HG03025 (cell line): Measurements from ENCODE around the gene PSMD1.
"Not testable (repeated sequence)": the region's sequence is repeated elsewhere in the genome, so short reads cannot be mapped to it uniquely, and the experiment has no call there.

Experiments used
- ATAC-seq: cut with Tn5 transposase; IDR thresholded peaks from one replicate; pipeline ENCODE4 v1.9.1; 2021; ENCODE audit warnings: mild to moderate bottlenecking, moderate library complexity; ENCODE audit not compliant: unreplicated experiment, low FRiP score

The PSMD1 gene

DNA sequence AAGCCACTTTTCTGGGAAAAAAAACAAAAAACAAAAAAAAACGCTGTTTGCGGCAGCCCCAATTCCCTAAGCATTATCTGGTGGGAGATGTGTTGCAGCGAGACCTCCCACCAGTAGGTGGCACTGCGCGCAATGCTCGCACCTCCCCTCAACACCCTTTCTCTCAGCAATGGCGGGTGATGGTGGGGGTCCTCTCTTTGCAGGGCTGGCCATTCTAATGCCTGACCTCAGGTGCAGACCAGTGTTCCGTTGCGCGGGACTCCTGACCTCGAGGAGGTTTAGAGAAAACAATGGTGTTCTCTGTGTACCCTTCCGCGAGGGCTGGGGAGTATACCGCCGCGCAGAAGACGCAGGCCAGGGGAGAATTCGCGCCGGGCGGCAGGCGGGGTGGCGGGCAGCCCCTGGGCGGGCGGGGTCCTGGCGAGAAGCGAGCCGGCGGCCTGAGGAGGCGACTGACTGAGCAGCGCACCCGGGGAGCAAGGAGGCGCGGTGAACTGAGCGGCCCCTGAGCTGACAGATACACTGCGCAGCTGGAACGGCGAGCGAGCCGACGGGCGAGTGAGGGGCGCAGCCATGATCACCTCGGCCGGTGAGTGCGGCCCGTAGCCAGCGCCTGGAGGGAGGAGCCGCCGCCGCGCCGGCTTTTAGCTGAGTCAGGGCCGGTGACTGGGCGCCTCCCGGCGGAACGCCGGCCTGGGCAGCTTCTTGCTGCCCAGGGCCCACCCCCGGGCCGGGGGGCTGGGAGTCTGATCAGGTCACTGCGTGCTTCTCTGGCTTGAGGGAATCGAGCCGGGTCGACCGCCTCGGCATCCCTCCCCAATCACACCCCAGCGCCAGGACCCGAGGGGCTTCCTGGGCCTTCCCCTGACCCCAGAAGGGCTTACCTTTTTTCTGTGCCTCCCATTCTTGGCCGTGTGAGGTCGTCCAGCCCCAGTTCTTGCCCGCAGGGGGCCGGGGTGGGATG, at the start of gene PSMD1:
Gene PSMD1 (plus strand): TSS at position 415 of the 964 bp plus-strand sequence. CDS start 159 bp downstream, at position 574.
- ATAC-seq: peak; percentile 70

GRCh38 chr2:231007286-231008098, 49.2 kb upstream of the PSMD1 start:
- ATAC-seq: no peak

- ATAC-seq: no peak
Observed at GRCh38 chr2:231008131-231008530, 48.5 kb upstream of the PSMD1 start.

DNA sequence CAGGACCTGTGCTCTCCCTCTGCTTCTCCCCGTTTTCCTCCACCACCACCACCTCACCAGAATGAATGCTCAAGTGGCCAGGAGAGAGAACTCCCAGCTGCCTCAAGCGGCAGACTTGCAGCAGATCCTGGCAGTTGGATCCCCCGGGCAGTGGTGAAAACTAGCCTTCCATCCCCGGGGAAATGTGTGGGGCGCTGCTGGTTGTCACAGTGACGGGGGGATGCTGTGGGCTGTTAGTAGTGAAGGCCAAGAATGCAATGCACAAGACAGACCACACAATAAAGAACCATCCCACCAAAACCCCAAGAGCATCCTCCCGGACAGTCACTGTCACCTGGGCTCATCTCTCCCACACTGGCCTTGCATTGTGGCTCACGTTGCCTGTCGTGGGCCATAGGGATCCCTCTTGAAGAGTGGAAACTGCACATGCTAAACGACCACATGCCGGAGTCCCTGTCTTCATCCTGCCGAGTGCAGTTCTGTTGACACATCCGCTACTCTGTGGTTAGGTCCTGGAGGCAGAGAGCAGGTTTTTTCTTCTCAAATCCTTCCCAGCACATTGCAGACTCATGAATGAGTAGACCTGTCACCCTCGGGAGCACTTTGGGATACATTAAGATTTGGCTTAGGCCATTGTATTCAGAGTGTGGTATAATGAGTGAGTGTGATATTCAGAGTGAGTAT, 47.3 kb upstream of the PSMD1 start:
- no peak for ATAC-seq

GRCh38 chr2:231010201-231010730, 46.4 kb upstream of the PSMD1 start:
- no peak for ATAC-seq

DNA sequence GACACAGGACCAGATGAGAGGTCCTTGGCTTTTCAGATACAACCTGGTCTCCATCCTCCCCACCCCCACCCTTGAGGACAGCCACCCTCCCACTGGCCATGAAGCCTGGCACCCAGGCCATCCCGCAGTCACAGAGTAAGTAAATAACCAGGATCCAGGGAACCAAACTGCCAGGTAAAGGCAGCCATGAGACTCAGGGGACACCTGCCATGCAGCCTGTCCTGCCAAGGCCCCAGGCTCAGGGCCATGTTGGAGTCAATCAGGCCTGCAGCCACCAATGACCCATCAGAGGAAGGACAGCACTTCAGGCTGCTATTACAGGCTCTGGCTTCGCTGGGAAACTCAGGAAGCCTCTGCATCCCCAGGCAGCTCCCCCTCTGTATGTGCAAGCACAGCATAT, 45.1 kb upstream of the PSMD1 start:
- ATAC-seq: no peak

DNA sequence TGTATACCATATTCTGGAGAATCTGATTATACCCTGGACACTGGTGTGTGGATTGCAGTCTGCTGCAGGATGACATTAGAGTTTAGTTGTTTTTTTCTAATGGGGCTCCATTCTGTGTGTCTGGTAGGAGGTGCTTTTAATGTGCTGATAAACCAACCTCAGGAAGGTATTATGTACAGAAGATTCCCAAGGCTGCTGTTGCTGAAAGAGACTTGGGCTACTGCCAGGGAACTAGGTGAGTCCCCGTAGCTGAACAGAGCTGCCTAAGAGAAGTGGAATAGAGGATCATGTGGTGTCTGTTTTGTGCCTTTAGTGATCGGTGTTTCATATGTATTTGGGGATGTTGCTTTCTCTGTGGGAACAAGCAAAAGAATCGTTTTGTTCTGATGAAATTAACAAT, 44.2 kb upstream of the PSMD1 start:
- ATAC-seq: no peak

- no peak for ATAC-seq
Observed at GRCh38 chr2:231013820-231014219, 42.8 kb upstream of the PSMD1 start.

DNA sequence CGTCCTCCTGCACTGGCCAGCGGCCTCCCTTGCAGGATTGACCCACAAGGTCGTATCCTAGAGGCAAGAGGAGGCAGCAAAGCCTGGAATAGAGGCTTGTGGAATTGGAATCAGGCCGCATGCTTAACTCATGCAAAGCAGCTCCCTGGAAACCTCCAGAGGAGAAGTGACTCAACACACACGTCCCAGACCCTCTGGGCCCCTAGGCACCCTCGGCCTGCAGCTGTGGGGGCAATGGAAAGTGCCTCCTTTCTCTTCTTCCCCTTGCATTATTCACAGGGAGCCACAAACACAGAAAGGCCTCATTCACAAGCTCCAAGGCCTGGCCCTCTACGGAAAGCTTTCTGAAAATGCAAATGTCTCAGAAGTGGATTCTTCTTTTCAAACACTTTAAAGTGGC, 41.2 kb upstream of the PSMD1 start:
- ATAC-seq: no peak

GRCh38 chr2:231015926-231016325, 40.7 kb upstream of the PSMD1 start:
- no peak for ATAC-seq

- ATAC-seq: no peak
Observed at GRCh38 chr2:231016566-231017230, 40.0 kb upstream of the PSMD1 start.

DNA sequence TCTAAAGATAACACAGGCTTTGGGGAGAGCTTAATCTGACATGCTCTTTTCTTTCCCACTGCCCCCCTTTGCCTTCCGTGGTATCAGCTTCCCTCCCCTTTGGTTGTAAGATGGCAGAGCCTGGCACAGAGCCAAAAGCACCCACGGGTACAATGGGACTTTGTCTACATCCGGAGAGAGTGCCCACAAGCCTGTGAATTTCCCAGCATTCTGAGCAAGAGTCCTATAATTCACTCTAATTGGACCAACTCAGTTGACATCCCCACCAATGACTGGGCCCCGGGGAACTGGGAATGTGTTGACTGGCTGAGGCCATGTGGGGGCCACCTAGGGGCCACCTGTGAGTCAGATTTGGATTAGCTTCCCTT, 39.5 kb upstream of the PSMD1 start:
- ATAC-seq: no peak

GRCh38 chr2:231018184-231018583, 38.5 kb upstream of the PSMD1 start:
- ATAC-seq: no peak

DNA sequence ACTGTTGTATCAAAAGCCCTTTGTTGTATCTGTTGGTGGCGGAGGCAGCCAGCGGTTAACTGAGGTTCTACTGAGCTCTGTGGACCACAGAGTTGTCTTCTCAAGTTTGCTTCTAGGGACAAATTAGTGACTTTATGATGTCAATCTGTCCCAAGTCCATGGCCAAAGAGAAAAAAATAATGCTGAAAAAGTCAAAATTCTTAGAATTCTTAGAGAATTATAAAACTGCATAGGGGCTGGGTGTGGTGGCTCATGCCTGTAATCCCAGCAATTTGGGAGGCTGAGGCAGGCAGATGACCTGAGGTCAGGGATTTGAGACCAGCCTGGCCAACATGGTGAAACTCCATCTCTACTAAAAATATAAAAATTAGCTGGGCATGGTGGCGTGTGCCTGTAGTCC, 31.6 kb upstream of the PSMD1 start:
- not testable (repeated sequence) for ATAC-seq

GRCh38 chr2:231028889-231029288, 27.8 kb upstream of the PSMD1 start:
- no peak for ATAC-seq

DNA sequence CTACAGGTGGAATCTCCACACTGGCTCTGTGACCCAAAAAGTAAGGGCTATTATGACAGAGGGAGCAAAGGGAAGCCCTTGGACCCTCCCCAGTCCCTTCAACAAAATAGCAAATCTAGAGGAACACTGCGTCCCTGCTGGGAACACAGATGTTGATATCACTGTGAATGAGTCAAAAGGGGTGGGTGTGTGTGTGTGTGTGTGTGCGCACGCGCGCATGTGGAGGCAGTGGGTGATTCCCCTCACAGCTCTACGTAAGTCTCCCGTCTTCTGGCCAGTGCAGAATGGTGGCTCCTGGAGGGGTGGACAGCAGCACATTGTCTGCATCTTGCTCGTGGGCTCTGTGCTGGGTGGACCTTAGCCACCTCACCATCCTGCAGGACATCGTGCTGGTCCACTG, 27.1 kb upstream of the PSMD1 start:
- no peak for ATAC-seq

- ATAC-seq: no peak
Observed at GRCh38 chr2:231030725-231031124, 25.9 kb upstream of the PSMD1 start.

- no peak for ATAC-seq
Observed at GRCh38 chr2:231032575-231033140, 24.0 kb upstream of the PSMD1 start.

DNA sequence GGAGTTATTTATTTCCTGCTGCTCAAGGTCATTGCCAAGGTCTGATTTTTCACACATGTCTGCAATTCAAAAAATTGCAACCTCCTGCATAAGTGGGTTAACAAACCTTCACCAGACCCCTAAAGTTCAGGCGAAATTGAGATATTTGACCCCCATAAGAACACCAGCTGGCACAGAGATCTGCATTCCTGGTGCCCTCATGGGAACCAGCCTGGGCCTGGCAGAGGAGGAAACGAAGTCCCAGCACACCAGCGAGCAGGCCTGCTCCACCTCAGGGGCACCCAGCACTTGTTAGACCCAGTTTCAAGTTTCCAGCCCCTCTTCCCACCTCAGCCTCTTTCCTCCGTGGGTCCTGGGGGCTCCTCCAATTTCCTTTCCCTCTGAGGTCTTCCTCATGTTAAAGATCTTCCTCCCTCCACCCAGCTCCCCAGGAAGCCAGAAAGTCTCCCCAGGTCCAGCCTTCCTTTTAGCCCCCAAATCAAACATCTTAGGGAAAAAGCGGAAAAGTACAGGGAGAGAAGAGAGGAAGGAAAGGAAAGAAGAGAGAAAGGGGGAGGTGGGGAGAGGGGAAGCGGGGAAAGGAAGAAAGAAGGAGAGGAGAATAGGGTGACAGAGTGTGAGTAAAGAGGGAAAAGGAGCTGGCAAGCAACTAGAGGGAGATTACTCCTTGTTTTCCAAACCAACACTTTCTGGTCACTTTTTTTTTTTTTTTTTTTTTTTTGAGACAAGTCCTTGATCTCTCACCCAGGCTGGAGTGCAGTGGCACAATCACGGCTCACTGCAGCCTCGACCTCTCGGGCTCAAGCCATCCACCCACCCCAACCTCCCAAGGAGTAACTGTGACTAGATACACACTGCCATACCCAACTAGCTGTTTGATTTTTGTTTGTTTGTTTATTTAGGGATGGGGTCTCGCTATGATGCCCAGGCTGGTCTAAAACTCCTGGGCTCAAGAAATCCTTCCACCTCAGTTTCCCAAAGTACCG, 23.2 kb upstream of the PSMD1 start:
- no peak for ATAC-seq
